ENCODE measurements around the gene UXT. TPM values are rescaled to one million over a fixed set of nuclear protein-coding genes. Genes with fewer than 3 reads are reported as not detected.

The UXT gene
- total and polyA plus RNA-seq, 2 of the 13 experiments (the other 11 are each of a cell fraction or from before 2014, with no cell fraction given), result 107 to 123 TPM

DNA sequence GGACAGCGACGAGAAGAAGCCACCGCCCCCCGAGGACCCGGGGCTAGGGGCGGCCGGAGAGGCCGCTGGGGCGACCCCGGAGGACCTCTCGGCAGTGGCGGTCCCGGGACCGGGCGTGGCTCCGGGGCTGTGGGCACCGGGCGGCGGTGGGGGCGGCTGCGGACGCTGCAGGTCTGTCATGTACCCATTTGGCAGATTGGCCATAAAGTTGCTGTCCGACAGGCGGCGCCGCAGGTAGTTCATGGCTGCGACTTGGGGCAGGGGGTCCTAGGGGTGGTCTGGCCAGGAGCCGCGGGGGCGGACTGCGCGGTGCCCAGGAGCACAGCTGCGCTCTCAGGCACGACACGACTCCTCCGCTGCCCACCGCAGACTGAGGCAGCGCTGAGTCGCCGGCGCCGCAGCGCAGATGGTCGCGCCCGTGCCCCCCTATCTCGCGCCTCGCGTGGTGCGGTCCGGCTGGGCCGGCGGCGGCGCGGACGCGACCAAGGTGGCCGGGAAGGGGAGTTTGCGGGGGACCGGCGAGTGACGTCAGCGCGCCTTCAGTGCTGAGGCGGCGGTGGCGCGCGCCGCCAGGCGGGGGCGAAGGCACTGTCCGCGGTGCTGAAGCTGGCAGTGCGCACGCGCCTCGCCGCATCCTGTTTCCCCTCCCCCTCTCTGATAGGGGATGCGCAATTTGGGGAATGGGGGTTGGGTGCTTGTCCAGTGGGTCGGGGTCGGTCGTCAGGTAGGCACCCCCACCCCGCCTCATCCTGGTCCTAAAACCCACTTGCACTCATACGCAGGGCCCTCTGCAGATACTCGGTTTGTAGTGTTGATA is 39.3 kb downstream of the UXT start, which contains the start of gene SYN1 (continued):
- TF ChIP-seq, protein P1, sequence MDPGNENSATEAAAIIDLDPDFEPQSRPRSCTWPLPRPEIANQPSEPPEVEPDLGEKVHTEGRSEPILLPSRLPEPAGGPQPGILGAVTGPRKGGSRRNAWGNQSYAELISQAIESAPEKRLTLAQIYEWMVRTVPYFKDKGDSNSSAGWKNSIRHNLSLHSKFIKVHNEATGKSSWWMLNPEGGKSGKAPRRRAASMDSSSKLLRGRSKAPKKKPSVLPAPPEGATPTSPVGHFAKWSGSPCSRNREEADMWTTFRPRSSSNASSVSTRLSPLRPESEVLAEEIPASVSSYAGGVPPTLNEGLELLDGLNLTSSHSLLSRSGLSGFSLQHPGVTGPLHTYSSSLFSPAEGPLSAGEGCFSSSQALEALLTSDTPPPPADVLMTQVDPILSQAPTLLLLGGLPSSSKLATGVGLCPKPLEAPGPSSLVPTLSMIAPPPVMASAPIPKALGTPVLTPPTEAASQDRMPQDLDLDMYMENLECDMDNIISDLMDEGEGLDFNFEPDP (CRISPR knock-in tag; conservative IDR thresholded peaks at IDR 0.05), result no peak
- TF ChIP-seq KAT7 (CRISPR knock-in tag; IDR thresholded peaks at IDR 0.05; ENCODE audit: borderline replicate concordance) (no peak), ARNT2 (CRISPR knock-in tag; IDR thresholded peaks at IDR 0.05; ENCODE audit: low read depth) (peak; percentile 85), ZNF350 (CRISPR knock-in tag; IDR thresholded peaks at IDR 0.05; ENCODE audit: borderline replicate concordance, low read depth) (no peak), SATB2 (CRISPR knock-in tag; IDR thresholded peaks at IDR 0.05) (no peak), ZNF441 (CRISPR knock-in tag; IDR thresholded peaks at IDR 0.05; ENCODE audit: borderline replicate concordance) (peak; percentile 49; the same call in 1 of the 2 replicates), ZBTB8A (CRISPR knock-in tag; IDR thresholded peaks at IDR 0.05; ENCODE audit: borderline replicate concordance, low read depth) (no peak), SMAD3 (CRISPR knock-in tag; IDR thresholded peaks at IDR 0.05) (no peak), ZNF724P (CRISPR knock-in tag; IDR thresholded peaks at IDR 0.05; ENCODE audit: borderline replicate concordance) (no peak), KMT2A (CRISPR knock-in tag; IDR thresholded peaks at IDR 0.05) (no peak), FOXP1 (IDR thresholded peaks at IDR 0.05) (no peak), FOXP1 (CRISPR knock-in tag; IDR thresholded peaks at IDR 0.05) (no peak), ZNF883 (CRISPR knock-in tag; IDR thresholded peaks at IDR 0.05; ENCODE audit: not compliant biosample characterization) (peak; percentile 69), ZBTB42 (CRISPR knock-in tag; IDR thresholded peaks at IDR 0.05) (no peak), ZNF10 (CRISPR knock-in tag; IDR thresholded peaks at IDR 0.05; ENCODE audit: borderline replicate concordance, low read depth) (no peak), KAT8 (CRISPR knock-in tag; IDR thresholded peaks at IDR 0.05) (0 out of 2 replicates have a peak, but pooled peaks have one; percentile 32), SP5 (CRISPR knock-in tag; IDR thresholded peaks at IDR 0.05; ENCODE audit: borderline replicate concordance, low read depth) (no peak), ZNF34 (CRISPR knock-in tag; IDR thresholded peaks at IDR 0.05; ENCODE audit: borderline replicate concordance) (no peak), ZNF160 (CRISPR knock-in tag; IDR thresholded peaks at IDR 0.05) (peak; percentile 27; the same call in 1 of the 2 replicates), ADNP (CRISPR knock-in tag; IDR thresholded peaks at IDR 0.05) (no peak), SIX4 (CRISPR knock-in tag; IDR thresholded peaks at IDR 0.05) (no peak), ZNF775 (CRISPR knock-in tag; IDR thresholded peaks at IDR 0.05; ENCODE audit: borderline replicate concordance) (no peak), GABPB1 (CRISPR knock-in tag; IDR thresholded peaks at IDR 0.05) (peak; percentile 64), REPIN1 (CRISPR knock-in tag; IDR thresholded peaks at IDR 0.05; ENCODE audit: borderline replicate concordance, low read depth) (0 out of 2 replicates have a peak, but pooled peaks have one; percentile 46), KDM5B (CRISPR knock-in tag; IDR thresholded peaks at IDR 0.05; ENCODE audit: borderline replicate concordance) (peak; percentile 20; the same call in 1 of the 2 replicates)
- TF ChIP-seq, protein P2, sequence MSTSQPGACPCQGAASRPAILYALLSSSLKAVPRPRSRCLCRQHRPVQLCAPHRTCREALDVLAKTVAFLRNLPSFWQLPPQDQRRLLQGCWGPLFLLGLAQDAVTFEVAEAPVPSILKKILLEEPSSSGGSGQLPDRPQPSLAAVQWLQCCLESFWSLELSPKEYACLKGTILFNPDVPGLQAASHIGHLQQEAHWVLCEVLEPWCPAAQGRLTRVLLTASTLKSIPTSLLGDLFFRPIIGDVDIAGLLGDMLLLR (CRISPR knock-in tag; IDR thresholded peaks at IDR 0.05), result no peak
- TF ChIP-seq, protein P3, sequence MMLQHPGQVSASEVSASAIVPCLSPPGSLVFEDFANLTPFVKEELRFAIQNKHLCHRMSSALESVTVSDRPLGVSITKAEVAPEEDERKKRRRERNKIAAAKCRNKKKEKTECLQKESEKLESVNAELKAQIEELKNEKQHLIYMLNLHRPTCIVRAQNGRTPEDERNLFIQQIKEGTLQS (CRISPR knock-in tag; IDR thresholded peaks at IDR 0.05), result peak; percentile 81
- TF ChIP-seq, protein P4, sequence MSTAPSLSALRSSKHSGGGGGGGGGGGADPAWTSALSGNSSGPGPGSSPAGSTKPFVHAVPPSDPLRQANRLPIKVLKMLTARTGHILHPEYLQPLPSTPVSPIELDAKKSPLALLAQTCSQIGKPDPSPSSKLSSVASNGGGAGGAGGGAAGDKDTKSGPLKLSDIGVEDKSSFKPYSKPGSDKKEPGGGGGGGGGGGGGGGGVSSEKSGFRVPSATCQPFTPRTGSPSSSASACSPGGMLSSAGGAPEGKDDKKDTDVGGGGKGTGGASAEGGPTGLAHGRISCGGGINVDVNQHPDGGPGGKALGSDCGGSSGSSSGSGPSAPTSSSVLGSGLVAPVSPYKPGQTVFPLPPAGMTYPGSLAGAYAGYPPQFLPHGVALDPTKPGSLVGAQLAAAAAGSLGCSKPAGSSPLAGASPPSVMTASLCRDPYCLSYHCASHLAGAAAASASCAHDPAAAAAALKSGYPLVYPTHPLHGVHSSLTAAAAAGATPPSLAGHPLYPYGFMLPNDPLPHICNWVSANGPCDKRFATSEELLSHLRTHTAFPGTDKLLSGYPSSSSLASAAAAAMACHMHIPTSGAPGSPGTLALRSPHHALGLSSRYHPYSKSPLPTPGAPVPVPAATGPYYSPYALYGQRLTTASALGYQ (CRISPR knock-in tag; IDR thresholded peaks at IDR 0.05), result no peak
